IMR-90 (cell line): Measurements from ENCODE around the gene PTPRH. TPM values are rescaled to one million over a fixed set of nuclear protein-coding genes. Genes with fewer than 3 reads are reported as not detected.

ENCODE experiments used
- ATAC-seq: fragments of 200-7000 bp; cut with Tn5 transposase; 2 replicates; pipeline ENCODE4 v1.9.1; 2020; ENCODE audit warnings: low read depth, mild to moderate bottlenecking, moderate library complexity
- BruUV-seq: library from RNA; stranded (reverse); fragments of 400-500 nt; replicated peaks from 2 replicates; lab custom pipeline; 2021; lab: Mats Ljungman, UMichigan
- CTCF ChIA-PET: fragments of 300-600 bp; formaldehyde crosslinking; extraction: SDS; loops from one replicate; lab custom pipeline; 2021; ENCODE audit warnings: antibody characterized with exemption; lab: Yijun Ruan, JAX
- POLR2A ChIA-PET: fragments of 300-600 bp; sonication (Branson Sonifier 250); formaldehyde crosslinking; loops from one replicate; lab custom pipeline; 2022; ENCODE audit warnings: antibody characterized with exemption; ENCODE audit not compliant: unreplicated experiment; lab: Charles Lee
- DNase-seq: peaks from one replicate; pipeline ENCODE4 v3.0.0; 2013
- H2AFZ ChIP-seq: replicated peaks from 2 replicates; pipeline ENCODE3; 2013; ENCODE audit warnings: low read length, mild to moderate bottlenecking; ENCODE audit not compliant: poor library complexity
- H2AK5ac ChIP-seq: 2 replicates; pipeline ENCODE4 v1.6.1; 2013; ENCODE audit warnings: low read depth, low read length, inconsistent platforms
- H2AK9ac ChIP-seq: replicated peaks from 2 replicates; pipeline ENCODE3; 2013; ENCODE audit warnings: mild to moderate bottlenecking, low read depth, low read length, moderate library complexity; ENCODE audit not compliant: poor library complexity
- H2BK120ac ChIP-seq: 2 replicates; pipeline ENCODE4 v1.6.1; 2013; ENCODE audit warnings: low read depth, low read length, inconsistent platforms
- H2BK15ac ChIP-seq: 3 replicates; pipeline ENCODE4 v1.6.1; 2013; ENCODE audit warnings: low read depth, low read length, inconsistent platforms
- H2BK20ac ChIP-seq: 2 replicates; pipeline ENCODE4 v1.6.1; 2013; ENCODE audit warnings: low read depth, mild to moderate bottlenecking, inconsistent platforms, low read length, moderate library complexity
- H2BK5ac ChIP-seq: 2 replicates; pipeline ENCODE4 v1.6.1; 2013; ENCODE audit warnings: mild to moderate bottlenecking, low read depth, low read length, inconsistent platforms; ENCODE audit not compliant: poor library complexity, severe bottlenecking
- H3K14ac ChIP-seq: replicated peaks from 2 replicates; pipeline ENCODE4 v1.6.1; 2013; ENCODE audit warnings: low read depth, low read length, inconsistent platforms
- H3K18ac ChIP-seq: 2 replicates; pipeline ENCODE4 v1.6.1; 2013; ENCODE audit warnings: low read depth, low read length, control low read depth
- H3K23ac ChIP-seq: 2 replicates; pipeline ENCODE4 v1.6.1; 2013; ENCODE audit warnings: low read depth, low read length, inconsistent platforms
- H3K27ac ChIP-seq: 2 replicates; pipeline ENCODE4 v1.5.1; 2013; ENCODE audit warnings: mild to moderate bottlenecking, control low read depth, low read length; ENCODE audit not compliant: insufficient read depth
- H3K27me3 ChIP-seq: 2 replicates; pipeline ENCODE4 v1.6.1; 2013; ENCODE audit warnings: low read length; ENCODE audit not compliant: control insufficient read depth, insufficient read depth
- H3K36me3 ChIP-seq: 2 replicates; pipeline ENCODE4 v1.6.1; 2013; ENCODE audit warnings: low read length, mixed read lengths; ENCODE audit not compliant: control insufficient read depth, insufficient read depth
- H3K4ac ChIP-seq: 2 replicates; pipeline ENCODE4 v1.6.1; 2013; ENCODE audit warnings: low read depth, low read length, inconsistent platforms
- H3K4me1 ChIP-seq: 2 replicates; pipeline ENCODE4 v1.6.1; 2013; ENCODE audit warnings: low read length, mixed read lengths; ENCODE audit not compliant: control insufficient read depth, insufficient read depth
- H3K4me2 ChIP-seq: 2 replicates; pipeline ENCODE4 v1.6.1; 2013; ENCODE audit warnings: low read depth, mild to moderate bottlenecking, control low read depth, low read length, moderate library complexity
- H3K4me3 ChIP-seq: 2 replicates; pipeline ENCODE4 v1.5.1; 2013; ENCODE audit warnings: low read depth, mild to moderate bottlenecking, control low read depth, low read length, moderate library complexity; ENCODE audit not compliant: insufficient read depth
- H3K56ac ChIP-seq: 2 replicates; pipeline ENCODE4 v1.6.1; 2013; ENCODE audit warnings: low read length, inconsistent platforms; ENCODE audit not compliant: insufficient read depth; ENCODE audit errors: extremely low read depth
- H3K79me1 ChIP-seq, 2 experiments: 2 replicates each; pipeline ENCODE4 v1.6.1; 2013; ENCODE audit warnings: low read length in 2 of 2, inconsistent platforms in 1 of 2, low read depth in 1 of 2
- H3K9ac ChIP-seq: 2 replicates; pipeline ENCODE4 v1.6.1; 2013; ENCODE audit warnings: low read depth, low read length, control low read depth
- H3K9me1 ChIP-seq: 2 replicates; pipeline ENCODE4 v1.6.1; 2013; ENCODE audit warnings: low read length, inconsistent platforms; ENCODE audit not compliant: insufficient read depth
- H3K9me3 ChIP-seq: 2 replicates; pipeline ENCODE4 v1.6.1; 2013; ENCODE audit warnings: low read length; ENCODE audit not compliant: control insufficient read depth, insufficient read depth
- H4K20me1 ChIP-seq: 2 replicates; pipeline ENCODE4 v1.6.1; 2013; ENCODE audit warnings: low read length, inconsistent platforms; ENCODE audit not compliant: insufficient read depth
- H4K5ac ChIP-seq: 2 replicates; pipeline ENCODE4 v1.6.1; 2013; ENCODE audit warnings: mild to moderate bottlenecking, low read depth, low read length, control low read depth
- H4K8ac ChIP-seq, 2 experiments: 2 replicates each; pipeline ENCODE4 v1.6.1; 2013; ENCODE audit warnings: low read depth in 2 of 2, low read length in 2 of 2, control low read depth in 1 of 2, inconsistent platforms in 1 of 2
- H4K91ac ChIP-seq: 2 replicates; pipeline ENCODE4 v1.6.1; 2013; ENCODE audit warnings: low read depth, low read length, inconsistent platforms; ENCODE audit not compliant: insufficient read depth
- ELK1 ChIP-seq: fragments of 150-350 bp; IDR thresholded peaks from 2 replicates; pipeline ENCODE4 v1.6.1; 2016; ENCODE audit warnings: low read depth, mild to moderate bottlenecking, low read length, moderate library complexity, borderline replicate concordance
- MAFK ChIP-seq: IDR thresholded peaks from 2 replicates; pipeline ENCODE4 v1.6.1; 2012; ENCODE audit warnings: low read depth, low read length, improper control_type of control experiment
- POLR2A ChIP-seq: IDR thresholded peaks from 2 replicates; pipeline ENCODE4 v1.6.1; 2012; ENCODE audit warnings: mild to moderate bottlenecking, low read depth, low read length
- RAD21 ChIP-seq: IDR thresholded peaks from 2 replicates; pipeline ENCODE4 v1.6.1; 2012; ENCODE audit warnings: low read length, improper control_type of control experiment
- WGBS, 2 experiments: methylation state at CpG; one replicate each; pipeline versions ENCODE4 v1.1.5 to v1.1.7; 2013; ENCODE audit warnings: missing lambda C conversion rate in 2 of 2; ENCODE audit not compliant: insufficient read length in 1 of 2; ENCODE audit errors: extremely low coverage in 2 of 2; 5-methylcytosine and 5-hydroxymethylcytosine counted together
- dilution Hi-C: fragments of 300-500 bp; cut with HindIII; formaldehyde crosslinking; loops from one replicate; pipeline ENCODE4 v1.14.3; 2018; ENCODE audit warnings: low sequenced_read_pairs; ENCODE audit not compliant: unreplicated experiment
- in situ Hi-C: fragments of 300-500 bp; cut with MboI; formaldehyde crosslinking; loops from 3 replicates; pipeline ENCODE4 v1.14.3; 2019; ENCODE audit warnings: low sequenced_read_pairs, inconsistent platforms, mixed read lengths
- intact Hi-C: fragments of 100-400 bp; cut with micrococcal nuclease; formaldehyde crosslinking; loops from 2 replicates; pipeline ENCODE4 v1.10.0; 2022
- polyA plus RNA-seq, 3 experiments: library from polyadenylated mRNA; depleted of rRNA; stranded (reverse); fragments of >200 nt; gene quantifications; 2 replicates each; pipeline ENCODE4 v1.2.3, GENCODE V29; 2012; ENCODE audit warnings: low replicate concordance in 1 of 3
- total RNA-seq: library from RNA; depleted of rRNA; stranded (reverse); fragments of >200 nt; gene quantifications from 2 replicates; pipeline ENCODE4 v1.2.3, GENCODE V29; 2012
- TF ChIP-seq, protein P1 (sequence below): conservative IDR thresholded peaks from 2 replicates; pipeline ENCODE4 v1.5.1; 2012; ENCODE audit warnings: mild to moderate bottlenecking, low read depth, low read length, improper control_type of control experiment

Gene PTPRH
- total and polyA plus RNA-seq, 2 of the 4 experiments (the other 2 are of a cell fraction) = 1.3 to 3.4 TPM

DNA sequence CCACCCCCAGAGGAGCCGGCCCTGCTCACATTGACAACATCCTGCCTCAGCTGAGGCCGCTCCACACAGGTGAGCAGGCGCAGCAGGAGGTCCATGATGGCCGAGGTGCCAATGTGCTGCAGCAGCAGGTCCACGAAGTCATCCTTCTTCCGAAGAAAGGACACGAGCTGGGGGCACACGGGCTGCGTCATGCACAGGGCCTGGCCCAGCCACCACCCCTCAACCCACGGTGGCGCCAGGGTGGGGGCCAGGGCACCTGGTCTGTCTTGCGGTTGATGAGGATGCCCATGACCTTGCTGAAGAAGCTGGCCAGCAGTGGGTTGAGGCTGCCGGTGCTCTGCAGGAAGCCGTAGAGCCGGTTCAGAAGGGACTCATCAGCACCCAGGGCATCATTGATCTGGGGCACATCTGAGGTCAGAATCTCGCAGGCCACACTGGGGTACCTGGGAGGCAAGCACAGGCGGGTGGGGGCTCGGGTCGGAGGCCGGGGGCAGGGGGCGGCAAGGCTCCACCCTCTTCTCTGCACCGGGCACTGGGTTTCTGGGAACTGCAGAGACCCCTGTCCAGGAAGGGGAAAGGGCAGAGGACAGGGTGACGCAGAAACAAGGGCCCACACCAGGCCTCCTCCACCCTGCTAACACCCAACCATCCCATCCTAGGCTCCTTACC, 36.1 kb upstream of the PTPRH start:
- H4K8ac ChIP-seq = no peak overlapping the region
- no peak for TF ChIP-seq RAD21
- TF ChIP-seq, protein P1, sequence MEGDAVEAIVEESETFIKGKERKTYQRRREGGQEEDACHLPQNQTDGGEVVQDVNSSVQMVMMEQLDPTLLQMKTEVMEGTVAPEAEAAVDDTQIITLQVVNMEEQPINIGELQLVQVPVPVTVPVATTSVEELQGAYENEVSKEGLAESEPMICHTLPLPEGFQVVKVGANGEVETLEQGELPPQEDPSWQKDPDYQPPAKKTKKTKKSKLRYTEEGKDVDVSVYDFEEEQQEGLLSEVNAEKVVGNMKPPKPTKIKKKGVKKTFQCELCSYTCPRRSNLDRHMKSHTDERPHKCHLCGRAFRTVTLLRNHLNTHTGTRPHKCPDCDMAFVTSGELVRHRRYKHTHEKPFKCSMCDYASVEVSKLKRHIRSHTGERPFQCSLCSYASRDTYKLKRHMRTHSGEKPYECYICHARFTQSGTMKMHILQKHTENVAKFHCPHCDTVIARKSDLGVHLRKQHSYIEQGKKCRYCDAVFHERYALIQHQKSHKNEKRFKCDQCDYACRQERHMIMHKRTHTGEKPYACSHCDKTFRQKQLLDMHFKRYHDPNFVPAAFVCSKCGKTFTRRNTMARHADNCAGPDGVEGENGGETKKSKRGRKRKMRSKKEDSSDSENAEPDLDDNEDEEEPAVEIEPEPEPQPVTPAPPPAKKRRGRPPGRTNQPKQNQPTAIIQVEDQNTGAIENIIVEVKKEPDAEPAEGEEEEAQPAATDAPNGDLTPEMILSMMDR = no peak
- no peak for TF ChIP-seq POLR2A
- no peak for TF ChIP-seq ELK1
- no peak for TF ChIP-seq MAFK
- peaks cover 49% of the 10 kb centered on the region for H3K36me3 ChIP-seq
- dilution Hi-C loops (no loop called here), intact Hi-C loops (no loop called here), in situ Hi-C loops (no loop called here)
- no peak overlapping the region for H2AK5ac ChIP-seq
- H3K14ac ChIP-seq = no peak overlapping the region
- H2AK9ac ChIP-seq = no peak overlapping the region
- H3K4ac ChIP-seq = no peak overlapping the region
- CTCF ChIA-PET = no interaction called here
- no peak overlapping the region for H3K9ac ChIP-seq
- WGBS, 2 experiments = 90% methylated on average over 7 of the region's 23 CpGs; no CpG with 5 or more reads in 1 of the 2 experiments
- no peak overlapping the region for H3K27ac ChIP-seq
- DNase-seq = no peak
- H3K9me1 ChIP-seq = peaks cover 12% of the 10 kb centered on the region; the same call in 1 of the 2 replicates
- no peaks in the 10 kb centered on the region for H3K27me3 ChIP-seq
- H3K79me1 ChIP-seq = peaks cover 10 to 71% of the 10 kb centered on the region in 2 experiments
- peaks cover 43% of the 10 kb centered on the region for H4K20me1 ChIP-seq
- no peaks in the 10 kb centered on the region for H3K4me1 ChIP-seq
- no peak for ATAC-seq
- no peak overlapping the region for H4K91ac ChIP-seq
- no peak overlapping the region for H2BK5ac ChIP-seq
- no peak overlapping the region for H3K56ac ChIP-seq
- no peak overlapping the region for H2BK20ac ChIP-seq
- POLR2A ChIA-PET = no interaction called here
- H3K23ac ChIP-seq = no peak overlapping the region
- no peak overlapping the region for H3K18ac ChIP-seq
- no peaks in the 10 kb centered on the region for H3K9me3 ChIP-seq
- H2BK15ac ChIP-seq = no peak overlapping the region
- no TSS peak for BruUV-seq
- H4K5ac ChIP-seq = no peak overlapping the region
- H2BK120ac ChIP-seq = no peak overlapping the region
- no peak overlapping the region for H3K4me3 ChIP-seq
- H2AFZ ChIP-seq = no peak overlapping the region
- H3K4me2 ChIP-seq = no peak overlapping the region
